HCEC 1CT (cell line): Measurements from ENCODE around the gene GIGYF1.
"Not testable (repeated sequence)": the region's sequence is repeated elsewhere in the genome, so short reads cannot be mapped to it uniquely, and the experiment has no call there.

Source experiments
- DNase-seq: peaks from one replicate; pipeline ENCODE4 v3.0.0-alpha.2; 2017

Gene GIGYF1

DNA sequence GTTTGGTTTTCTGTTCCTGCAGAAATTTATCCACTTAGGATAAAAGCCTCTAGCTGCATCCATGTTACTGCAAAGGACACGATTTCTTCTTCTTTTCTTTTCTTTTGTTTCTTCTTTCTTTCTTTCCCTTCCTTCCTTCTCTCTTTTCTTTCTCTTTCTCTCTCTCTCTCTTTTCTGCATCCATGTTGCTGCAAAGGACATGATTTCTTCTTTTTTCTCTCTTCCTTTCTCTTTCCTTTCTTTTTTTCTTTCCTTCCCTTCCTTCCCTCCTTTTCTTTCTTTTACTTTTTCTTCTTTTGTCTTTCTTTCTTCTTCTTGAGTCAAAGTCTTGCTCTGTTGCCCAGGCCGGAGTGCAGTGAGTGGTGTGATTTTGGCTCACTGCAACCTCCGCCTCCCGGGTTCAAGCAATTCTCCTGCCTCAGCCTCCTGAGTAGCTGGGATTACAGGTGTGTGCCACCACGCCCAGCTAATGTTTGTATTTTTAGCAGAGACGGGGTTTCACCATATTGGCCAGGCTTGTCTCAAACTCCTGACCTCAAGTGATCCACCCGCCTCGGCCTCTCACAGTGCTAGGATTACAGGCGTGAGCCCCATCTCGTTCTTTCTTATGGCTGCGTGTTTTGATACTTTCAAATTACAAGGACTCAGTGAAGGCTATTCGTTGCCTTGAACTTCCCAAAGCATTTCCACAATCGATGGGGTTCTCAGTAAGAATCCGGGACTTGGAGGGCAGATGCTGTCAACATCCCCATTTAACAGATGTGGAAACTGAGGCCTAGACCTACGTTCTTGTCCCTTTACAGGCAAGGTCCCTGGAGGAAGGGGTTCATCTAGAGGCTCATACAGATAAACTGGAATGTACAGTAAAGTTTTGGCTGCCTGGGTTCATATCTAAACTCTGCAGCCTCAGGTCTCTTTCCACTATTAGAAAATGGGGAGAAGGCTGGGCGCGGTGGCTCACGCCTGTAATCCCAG lies 22.4 kb downstream of the GIGYF1 start:
- DNase-seq, result no peak

DNA sequence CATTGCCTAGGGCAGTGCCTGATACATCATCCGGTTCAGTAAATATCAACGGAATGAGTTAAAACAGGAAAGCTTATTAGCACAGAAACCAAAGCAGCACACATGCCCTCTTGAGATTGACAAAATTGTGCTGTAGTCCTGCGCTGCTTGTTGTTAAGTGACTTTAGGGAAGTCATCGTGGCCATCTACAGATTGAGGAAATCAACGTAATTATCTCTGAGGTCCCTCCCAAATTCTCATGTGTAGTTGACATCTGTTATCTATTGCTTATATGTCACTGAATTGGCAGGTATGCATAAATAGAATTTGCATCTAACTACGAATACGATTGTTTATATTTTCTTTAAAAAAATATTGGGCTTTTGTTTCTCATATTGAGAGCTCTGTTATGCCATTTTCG lies 24.0 kb downstream of the GIGYF1 start:
- DNase-seq, result no peak

DNA sequence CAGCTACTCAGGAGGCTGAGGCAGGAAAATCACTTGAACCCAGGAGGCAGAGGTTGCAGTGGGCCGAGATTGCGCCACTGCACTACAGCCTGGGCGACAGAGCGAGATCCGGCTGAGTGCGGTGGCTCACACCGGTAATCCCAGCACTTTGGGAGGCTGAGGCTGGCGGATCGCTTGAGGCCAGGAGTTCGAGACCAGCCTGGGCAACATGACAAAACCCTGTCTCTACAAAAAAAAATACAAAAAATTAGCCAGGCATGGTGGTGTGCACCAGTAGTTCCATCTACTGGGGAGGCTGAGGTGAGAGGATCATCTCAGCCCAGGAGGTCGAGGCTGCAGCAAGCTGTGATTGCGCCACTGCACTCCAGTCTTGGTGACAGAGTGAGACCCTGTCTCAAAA lies 24.9 kb downstream of the GIGYF1 start:
- DNase-seq, result not testable (repeated sequence)

DNA sequence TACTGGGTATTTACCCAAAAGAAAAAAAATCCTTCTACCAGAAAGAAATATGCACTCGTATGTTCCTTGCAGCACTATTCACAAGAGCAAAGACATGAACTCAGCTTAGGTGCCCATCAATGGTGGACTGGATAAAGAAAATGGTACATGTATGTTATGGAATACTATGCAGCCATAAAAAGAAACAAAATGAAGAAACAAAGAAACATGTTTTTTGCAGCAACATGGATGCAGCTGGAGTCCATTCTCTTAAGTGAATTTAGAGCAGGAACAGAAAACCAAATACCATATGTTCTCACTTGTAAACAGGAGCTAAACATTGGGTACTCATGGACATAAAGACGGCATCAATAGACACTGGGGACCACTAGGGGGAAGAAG lies 26.0 kb downstream of the GIGYF1 start:
- DNase-seq, result no peak

DNA sequence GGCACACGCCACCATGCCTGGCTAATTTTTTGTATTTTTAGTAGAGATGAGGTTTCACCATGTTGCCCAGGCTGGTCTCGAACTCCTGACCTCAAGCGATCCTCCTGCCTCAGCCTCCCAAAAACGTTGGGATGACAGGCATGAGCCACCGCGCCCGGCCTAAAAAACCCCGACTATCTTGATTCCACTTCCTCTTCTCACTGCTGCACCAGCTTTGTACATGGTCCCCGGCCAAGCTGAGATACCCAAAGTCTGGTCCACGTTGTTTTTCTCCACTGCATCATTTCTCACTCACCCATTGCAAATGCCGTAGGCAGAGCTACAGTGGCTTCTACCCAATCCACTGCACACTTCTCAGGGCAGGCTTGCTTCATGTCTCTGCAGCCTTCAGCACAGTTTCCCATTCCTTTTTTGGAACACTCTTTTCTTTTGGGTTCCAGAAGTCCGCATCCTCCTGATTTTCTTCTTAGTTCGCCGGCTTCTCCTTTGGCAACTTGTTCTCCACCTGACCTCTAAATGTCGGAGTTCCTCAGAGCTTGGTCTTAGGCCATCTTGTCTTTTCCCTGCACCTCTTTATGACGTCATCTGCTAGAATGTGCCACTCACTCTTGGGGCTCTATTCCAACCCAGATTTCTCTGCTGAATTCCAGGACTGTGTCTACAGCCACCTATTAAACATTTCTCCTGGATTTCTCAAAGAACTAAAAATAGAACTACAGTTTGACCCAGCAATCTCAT lies 26.6 kb downstream of the GIGYF1 start:
- DNase-seq, result no peak

DNA sequence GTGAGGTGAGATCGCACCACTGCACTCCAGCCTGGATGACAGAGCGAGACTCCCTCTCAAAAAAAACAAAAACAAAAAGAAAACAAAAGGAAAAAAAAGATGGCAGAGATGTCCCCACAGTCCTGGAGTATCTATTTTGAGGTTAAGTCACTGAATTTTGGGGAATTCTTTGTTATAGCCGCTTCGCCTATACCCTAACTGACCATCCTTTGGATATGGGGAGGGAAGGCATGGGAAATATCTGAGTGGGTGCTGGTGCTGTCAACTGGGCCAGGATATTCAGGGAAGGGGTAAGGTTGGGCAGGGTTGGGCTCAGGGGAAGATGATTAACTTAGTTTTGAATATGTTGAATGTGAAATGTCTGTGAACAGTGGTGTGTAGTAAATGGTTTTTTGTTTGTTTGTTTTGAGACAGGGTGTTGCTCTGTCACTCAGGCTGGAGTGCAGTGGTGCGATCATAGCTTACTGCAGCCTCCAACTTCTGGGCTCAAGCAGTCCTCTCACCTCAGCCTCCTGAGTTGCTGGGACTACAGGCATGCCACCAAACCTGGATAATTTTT lies 28.8 kb downstream of the GIGYF1 start:
- DNase-seq, result no peak

DNA sequence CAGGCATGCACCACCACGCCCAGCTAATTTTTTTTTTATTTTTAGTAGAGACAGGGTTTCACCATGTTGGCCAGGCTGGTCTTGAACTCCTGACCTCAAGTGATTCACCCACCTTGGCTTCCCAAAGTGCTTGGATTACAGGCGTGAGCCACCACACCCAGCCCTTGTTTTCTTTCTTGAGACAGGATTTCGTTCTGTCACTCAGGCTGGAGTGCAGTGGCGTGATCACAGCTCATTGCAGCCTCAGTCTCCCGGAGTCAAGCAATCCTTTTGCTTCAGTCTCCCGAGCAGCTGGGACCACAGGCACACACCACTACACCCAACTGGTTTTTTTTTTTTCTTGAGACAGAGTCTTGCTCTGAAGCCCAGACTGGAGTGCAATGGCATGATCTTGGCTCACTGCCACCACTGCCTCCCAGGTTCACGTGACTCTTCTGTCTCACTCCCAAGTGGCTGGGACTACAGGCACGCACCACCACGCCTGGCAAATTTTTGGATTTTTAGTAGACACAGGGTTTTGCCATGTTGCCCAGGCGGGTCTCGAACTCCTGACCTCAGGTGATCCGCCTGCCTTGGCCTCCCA lies 31.8 kb downstream of the GIGYF1 start:
- DNase-seq, result not testable (repeated sequence)

DNA sequence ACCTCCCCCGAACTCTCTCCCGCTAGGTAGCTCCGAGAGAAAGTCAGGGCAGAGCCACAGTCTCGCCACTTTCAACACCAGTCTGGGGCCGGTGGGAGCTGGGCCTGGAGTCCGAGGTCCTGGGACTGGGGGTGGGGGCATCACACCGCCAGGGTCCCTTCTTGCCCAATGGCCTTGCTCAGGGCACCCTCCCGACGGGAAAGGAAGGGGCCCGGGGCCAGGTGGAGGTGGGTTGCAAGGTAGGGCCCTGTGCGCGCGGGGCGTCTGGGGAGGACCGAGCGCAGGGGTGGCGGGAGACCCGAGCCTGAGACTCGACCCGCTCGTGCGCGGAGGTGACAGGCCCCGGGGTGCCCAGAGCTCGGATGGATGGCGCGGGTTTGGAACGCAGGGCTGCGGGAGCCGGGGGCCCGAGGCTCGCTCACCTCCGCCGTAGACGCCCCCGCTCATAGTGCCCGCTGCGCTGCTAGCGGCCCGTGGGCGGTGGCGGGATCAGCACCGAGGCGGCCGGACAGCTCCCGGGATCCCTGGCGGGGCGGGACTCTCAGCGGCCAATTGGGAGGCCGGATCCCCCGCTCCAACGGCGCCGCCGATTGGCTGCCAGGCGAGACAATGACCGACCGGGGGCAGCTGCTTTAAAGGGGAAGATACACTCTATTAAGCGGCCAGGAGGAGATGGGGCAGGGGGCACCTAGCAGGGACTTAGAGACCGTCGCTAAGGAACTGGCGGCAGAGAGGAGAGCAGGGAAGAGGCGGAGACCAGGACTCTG lies 38.0 kb downstream of the GIGYF1 start, which contains the start of gene ACTL6B:
TSS of gene ACTL6B (minus strand) at position 541 of the 767 bp plus-strand sequence. CDS start at position 447, 94 bp downstream.
- DNase-seq, result no peak

DNA sequence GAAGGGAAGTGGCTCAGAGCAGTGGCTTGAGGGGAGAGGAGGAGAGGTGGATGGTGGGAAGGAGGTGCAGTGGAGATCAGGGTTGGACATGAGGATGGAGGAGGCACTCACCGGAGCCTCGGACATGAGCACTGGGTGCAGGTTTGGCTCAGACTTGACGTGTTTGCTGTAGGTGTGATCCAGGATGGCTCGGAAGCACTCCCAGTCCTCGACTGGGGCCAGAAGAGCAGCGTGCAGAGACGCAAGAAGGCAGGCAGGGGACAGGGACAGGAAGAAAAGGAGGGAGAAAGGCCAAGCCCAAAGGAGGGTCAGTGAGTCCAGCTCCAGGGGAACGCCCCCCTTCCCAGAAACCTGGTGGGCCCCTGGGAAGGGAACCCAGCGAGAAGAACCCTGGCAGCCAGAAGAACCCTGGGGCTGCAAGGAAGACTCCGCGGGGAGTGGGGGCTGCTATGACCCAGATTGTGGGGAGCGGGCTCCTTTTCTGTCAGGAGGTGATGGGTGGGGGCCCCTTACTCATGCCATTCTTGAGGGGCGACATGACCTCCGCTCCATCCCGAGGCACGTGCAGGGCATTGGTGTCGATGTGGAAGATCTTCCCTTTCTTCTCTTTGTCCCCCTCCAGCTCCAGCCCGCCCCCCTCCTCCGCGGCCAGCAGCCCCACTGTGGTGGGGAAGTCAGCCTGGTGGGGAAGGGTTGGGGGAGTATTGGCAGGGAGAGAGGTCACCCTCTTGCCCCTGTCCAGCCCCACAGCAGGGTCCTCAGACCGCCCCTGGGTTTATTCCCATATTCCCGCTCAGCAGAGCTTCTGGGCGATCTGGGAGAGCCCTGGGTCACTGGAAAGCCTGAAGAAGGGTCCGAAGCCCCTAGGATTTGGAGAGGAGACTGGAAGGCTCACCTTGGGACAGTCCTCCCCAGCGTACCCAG lies 38.9 kb downstream of the GIGYF1 start:
- no peak for DNase-seq

DNA sequence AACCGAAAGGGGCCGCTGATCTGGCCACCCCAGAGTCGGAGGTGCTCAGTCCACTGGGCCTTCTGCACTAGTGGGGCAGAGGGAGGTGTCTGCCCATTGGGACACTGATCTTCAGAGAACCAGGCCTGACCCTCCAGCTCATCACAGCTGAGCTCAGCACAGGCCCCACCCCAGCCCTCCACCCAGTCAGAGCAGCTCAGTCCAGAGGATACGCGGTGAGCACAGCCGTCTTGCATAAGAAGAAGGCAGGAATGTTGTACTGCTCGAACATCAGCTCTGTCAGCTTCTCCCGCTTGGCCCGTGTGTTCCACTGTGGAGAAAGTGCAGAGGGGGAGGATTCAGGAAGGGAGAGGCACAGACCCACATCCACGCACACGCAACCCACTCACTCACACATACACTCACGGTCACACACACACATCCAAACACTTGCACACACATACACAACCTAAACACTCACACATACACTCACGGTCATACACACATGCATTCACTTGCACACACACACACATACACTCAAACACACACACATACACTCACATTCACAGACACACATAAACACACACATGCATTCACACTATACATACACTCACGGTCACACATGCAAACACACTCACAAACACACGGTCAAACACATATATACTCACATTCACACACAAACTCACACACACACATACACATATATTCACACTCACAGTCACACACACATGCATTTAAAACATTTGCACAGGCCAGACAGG lies 44.1 kb downstream of the GIGYF1 start:
- no peak for DNase-seq

DNA sequence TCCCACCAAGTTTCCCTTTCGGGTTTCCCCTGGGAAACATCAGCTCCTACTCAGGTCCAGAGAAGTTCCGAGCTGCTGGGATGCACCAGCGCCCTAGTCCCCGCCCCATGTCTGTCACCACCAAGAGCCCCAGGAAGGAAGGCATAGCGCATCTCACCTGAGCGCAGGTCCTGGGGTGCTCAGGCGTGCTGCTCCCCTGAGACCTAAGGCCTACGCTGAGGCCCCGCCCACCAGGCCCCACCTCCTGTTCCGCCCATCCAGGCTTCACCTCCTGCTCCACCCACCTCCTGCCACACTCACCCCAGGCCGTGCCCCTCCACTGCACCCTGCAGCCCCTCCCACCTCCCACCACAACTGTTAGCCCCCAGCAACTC lies 51.5 kb downstream of the GIGYF1 start:
- DNase-seq, result no peak

DNA sequence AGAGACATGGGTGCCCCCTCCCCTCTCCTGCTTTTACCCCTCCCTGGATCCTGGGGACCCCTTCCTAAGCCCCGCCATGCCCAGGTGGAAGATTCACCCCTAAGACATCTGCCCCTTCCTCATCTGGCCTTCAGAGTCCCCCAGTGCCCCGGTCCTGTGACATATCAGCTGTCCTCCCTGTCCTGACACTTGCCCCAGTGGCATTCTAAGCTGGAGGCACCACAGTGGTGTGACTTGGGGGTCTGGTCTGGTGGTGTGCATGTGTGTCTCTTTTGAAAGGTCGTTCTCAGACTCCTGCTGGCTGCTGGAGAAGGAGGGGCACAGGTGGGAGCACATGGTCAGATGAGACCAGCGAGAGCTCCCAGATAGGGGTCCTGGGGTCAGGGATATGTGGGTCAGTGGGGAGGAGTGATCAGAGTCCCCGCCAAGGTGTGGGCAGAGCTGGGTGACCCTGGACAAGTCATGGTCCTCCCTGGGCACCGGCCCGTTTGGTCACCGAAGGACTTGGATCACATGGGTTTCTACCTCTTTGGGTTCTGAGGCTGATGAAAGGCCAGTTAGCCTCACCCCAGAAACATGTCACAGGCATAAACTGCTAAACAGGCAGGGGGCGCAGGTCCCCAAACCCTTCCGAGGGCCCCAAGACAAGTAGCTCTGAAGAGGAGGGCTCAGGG lies 52.1 kb downstream of the GIGYF1 start:
- no peak for DNase-seq

DNA sequence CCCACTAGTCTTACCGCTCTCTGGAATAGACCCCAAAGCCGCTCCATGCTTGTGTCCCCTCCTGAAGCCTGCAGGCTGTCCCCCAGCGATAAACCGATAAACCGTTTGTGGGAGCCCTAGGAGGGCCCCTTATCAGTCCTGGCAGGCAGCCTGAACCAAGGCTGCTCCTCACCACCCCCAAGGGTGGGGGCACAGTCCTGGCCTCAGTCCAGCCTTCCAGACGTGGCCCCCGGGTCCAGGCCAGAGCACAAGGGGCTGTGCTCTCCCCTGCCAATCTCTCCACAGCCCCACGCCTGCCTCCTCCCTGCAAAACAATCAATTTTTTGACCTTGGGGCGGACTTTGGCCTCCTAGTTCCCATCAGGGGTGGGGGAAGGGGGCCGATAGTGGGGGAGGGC lies 52.6 kb downstream of the GIGYF1 start, which contains the start of gene TFR2:
TSS of gene TFR2 (minus strand) at position 90 of the 397 bp plus-strand sequence. CDS start at position 47, 43 bp downstream.
- DNase-seq, result no peak

DNA sequence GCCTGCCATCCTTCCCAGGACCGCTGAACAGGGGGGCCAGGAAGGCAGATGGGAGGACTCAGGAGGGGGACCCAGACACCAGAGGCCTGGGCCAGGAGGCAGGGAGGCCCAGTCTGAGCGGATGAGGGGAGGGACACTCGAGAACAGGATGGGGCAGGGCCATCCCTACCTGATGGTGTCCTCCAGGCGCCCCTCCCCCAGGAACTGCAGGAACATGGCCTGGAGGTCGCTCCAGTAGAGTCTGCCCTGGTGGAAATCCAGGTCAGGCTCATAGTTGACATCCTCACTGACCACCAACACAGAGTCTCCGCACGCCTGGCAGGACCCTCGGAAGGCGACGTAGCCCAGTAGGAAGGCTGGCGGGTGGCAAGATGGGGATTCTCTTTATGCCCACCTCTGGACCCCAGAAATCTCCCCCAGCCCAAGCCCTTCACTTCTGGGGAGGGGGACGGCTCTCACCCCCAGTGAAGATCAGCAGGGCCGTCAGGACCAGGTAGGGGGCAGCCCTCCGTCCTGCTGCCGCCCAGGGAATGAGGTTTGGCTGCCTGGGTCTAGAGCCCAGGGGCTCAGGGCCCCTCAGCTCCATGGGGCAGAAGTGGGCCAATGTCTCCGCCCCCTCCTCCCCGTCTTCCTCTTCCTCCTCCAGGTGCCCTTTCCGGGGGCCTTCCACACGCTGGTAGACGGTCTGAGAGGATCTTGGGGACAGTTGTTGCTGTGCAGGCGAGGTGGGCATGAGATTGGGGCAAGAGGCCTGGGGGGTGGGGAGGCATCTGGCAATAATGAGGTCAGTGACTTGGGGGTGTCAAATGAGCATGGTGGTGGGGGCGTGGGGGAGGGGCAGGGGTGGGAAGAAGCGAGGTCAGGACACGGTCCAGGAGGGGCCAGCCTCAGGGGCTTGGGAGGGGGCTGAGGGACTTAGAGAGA lies 53.3 kb downstream of the GIGYF1 start:
- DNase-seq, result no peak

DNA sequence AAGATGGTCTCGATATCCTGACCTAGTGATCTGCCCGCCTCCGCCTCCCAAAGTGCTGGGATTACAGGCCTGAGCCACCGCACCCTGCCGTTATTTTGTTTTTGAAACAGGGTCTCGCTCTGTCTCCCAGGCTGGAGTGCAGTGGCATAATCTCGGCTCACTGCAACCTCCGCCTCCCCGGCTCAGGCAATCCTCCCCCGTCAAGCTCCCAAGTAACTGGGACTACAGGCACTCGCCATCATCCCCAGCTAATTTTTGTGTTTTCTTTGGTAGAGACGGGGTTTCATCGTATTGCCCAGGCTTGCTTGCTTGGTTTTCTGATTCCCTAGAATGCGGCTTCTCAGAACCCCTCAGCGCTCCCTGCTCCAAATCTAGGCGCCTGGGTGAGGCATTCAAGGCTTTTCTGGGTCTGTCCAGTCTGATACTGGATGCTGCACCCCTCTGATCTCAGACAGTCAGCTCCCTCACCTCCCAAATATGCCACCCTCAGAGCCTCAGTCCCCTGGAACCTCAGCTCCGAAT lies 54.0 kb downstream of the GIGYF1 start:
- no peak for DNase-seq

DNA sequence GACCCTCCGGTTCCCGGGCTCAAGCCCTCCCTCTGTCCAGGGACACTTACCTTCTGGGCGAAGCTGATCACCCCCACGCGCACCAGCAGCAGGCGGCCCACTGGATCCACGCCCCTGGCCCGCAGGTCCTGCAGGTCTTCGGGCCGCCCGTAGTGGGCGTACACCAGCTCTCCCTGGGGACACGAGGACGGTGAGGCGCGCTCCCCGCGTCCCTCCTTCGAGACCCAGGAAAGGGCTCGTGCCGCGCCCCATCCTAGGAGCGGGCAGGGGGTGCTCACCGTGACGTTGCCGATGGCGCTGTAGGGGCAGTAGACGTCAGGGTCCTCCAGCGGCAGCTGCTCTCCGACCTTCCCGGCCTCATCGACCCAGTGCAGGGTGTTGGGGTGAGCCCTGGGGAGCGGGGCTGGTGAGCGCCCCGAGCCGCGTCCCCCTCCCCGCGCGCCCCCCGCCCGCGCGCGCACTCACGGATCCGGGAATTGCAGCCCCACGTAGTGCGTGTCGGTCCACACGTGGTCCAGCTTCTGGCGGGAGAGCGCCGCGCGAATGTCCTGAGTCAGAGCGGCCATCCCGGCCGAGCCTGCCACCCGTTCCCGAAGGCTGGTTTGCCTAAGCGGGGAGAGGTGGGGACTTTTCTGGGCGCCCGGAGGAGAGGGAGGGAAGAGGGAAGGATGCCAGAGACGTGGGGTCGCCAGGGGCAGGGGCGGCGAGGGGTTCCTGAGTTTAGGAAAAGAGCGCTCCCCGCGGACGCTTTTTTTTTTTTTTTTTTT lies 60.9 kb downstream of the GIGYF1 start:
- DNase-seq, result no peak

DNA sequence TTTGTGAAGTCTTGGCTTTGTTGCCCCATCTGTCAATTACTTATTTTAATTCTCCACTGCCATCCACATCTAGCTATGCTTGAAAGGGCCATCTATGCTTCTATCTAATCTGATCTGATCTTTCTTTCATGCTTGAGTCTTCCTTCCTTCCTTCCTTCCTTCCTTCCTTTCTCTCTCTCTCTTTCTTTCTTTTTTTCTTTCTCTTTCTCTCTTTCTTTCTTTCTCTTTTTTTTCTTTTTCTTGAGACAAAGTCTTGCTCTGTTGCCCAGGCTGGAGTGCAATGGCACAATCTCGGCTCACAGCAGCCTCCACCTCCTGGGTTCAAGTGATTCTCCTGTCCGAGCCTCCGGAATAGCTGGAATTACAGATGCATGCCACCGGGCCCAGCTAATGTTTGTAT lies 64.0 kb downstream of the GIGYF1 start:
- no peak for DNase-seq
